Body of pancreas (tissue), 4 donors: ENCODE data around the gene PLA2G10.

Experiments
- POLR2A ChIP-seq, 3 donors: fragments of 450-650 bp; IDR thresholded peaks; one replicate each; pipeline ENCODE4 v1.6.1; 2016; ENCODE audit warnings: antibody characterized with exemption in 3 of 3, mild to moderate bottlenecking in 2 of 3
- TF ChIP-seq, protein P1 (sequence below), 7 experiments: fragments of 450-650 bp in 4 of 7; fragments of 200-600 bp in 3 of 7; sonication (generic) in 3 of 7; IDR thresholded peaks; one replicate each; pipeline ENCODE4 v1.5.1; 2016 to 2019; ENCODE audit warnings: antibody characterized with exemption in 7 of 7

DNA sequence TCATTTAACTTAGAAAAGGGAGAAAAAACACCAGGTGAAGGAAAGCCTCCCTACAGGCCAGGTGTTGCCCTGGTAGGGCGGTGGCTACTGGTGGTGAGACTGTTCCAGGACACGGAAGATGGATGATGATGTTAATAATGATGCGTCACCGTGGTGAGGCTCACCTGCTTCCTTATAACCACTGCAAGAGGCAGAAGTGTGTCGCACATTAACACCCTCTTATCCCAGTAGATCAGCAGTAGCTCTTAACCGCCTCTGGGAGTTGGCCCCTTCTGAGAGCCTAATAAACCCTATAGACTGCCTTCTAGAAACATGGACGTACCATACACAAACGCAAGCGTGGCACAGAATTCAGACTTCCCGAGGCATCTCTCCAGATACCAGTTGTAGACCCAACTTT lies 53.6 kb downstream of the PLA2G10 start:
- no peak for TF ChIP-seq POLR2A (IDR thresholded peaks at IDR 0.05)
- TF ChIP-seq, protein P1, sequence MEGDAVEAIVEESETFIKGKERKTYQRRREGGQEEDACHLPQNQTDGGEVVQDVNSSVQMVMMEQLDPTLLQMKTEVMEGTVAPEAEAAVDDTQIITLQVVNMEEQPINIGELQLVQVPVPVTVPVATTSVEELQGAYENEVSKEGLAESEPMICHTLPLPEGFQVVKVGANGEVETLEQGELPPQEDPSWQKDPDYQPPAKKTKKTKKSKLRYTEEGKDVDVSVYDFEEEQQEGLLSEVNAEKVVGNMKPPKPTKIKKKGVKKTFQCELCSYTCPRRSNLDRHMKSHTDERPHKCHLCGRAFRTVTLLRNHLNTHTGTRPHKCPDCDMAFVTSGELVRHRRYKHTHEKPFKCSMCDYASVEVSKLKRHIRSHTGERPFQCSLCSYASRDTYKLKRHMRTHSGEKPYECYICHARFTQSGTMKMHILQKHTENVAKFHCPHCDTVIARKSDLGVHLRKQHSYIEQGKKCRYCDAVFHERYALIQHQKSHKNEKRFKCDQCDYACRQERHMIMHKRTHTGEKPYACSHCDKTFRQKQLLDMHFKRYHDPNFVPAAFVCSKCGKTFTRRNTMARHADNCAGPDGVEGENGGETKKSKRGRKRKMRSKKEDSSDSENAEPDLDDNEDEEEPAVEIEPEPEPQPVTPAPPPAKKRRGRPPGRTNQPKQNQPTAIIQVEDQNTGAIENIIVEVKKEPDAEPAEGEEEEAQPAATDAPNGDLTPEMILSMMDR (IDR thresholded peaks at IDR 0.05) = no peak
